HG02571 (cell line): ENCODE results near the gene FGF14.

Source experiments
- ATAC-seq: cut with Tn5 transposase; IDR thresholded peaks from one replicate; pipeline ENCODE4 v1.9.1; 2021; ENCODE audit warnings: mild to moderate bottlenecking, moderate library complexity; ENCODE audit not compliant: unreplicated experiment

FGF14 gene

GRCh38 chr13:101817898-101818297 is 584.0 kb downstream of the FGF14 start:
- ATAC-seq: no peak

- no peak for ATAC-seq
These were observed 590.0 kb downstream of the FGF14 start for GRCh38 chr13:101811881-101812280.

GRCh38 chr13:101811284-101811839 is 590.5 kb downstream of the FGF14 start:
- no peak for ATAC-seq

- no peak for ATAC-seq
These were observed 602.7 kb downstream of the FGF14 start for GRCh38 chr13:101799196-101799595.

GRCh38 chr13:101798437-101798836 is 603.4 kb downstream of the FGF14 start:
- no peak for ATAC-seq

- no peak for ATAC-seq
These were observed 606.4 kb downstream of the FGF14 start for GRCh38 chr13:101795460-101795859.

- ATAC-seq: no peak
These were observed 606.8 kb downstream of the FGF14 start for GRCh38 chr13:101795025-101795424.

GRCh38 chr13:101792189-101792588 is 609.7 kb downstream of the FGF14 start:
- no peak for ATAC-seq

GRCh38 chr13:101785858-101786257 is 616.0 kb downstream of the FGF14 start:
- no peak for ATAC-seq

- no peak for ATAC-seq
These were observed 617.5 kb downstream of the FGF14 start for GRCh38 chr13:101784313-101784712.

- no peak for ATAC-seq
These were observed 618.3 kb downstream of the FGF14 start for GRCh38 chr13:101783554-101783953.

GRCh38 chr13:101780211-101780610 is 621.6 kb downstream of the FGF14 start:
- ATAC-seq: no peak

GRCh38 chr13:101779147-101779546 is 622.7 kb downstream of the FGF14 start:
- ATAC-seq: no peak

- ATAC-seq: no peak
These were observed 626.6 kb downstream of the FGF14 start for GRCh38 chr13:101775267-101775666.

GRCh38 chr13:101774393-101774792 is 627.5 kb downstream of the FGF14 start:
- no peak for ATAC-seq

- no peak for ATAC-seq
These were observed 628.8 kb downstream of the FGF14 start for GRCh38 chr13:101773062-101773461.

GRCh38 chr13:101767131-101767530 is 634.7 kb downstream of the FGF14 start:
- no peak for ATAC-seq

- ATAC-seq: no peak
These were observed 638.7 kb downstream of the FGF14 start for GRCh38 chr13:101763191-101763590.

GRCh38 chr13:101757446-101758039 is 644.3 kb downstream of the FGF14 start:
- peak; percentile 75 for ATAC-seq

GRCh38 chr13:101755228-101755887 is 646.5 kb downstream of the FGF14 start:
- ATAC-seq: no peak

GRCh38 chr13:101752432-101752831 is 649.4 kb downstream of the FGF14 start:
- ATAC-seq: no peak

GRCh38 chr13:101751488-101751887 is 650.4 kb downstream of the FGF14 start:
- ATAC-seq: peak; percentile 92
